ENCODE measurements around the gene OPCML. TPM values are rescaled to one million over a fixed set of nuclear protein-coding genes. Genes with fewer than 3 reads are reported as not detected.

OPCML gene
- total RNA-seq, 1 donor from 2014 or later: 26.9 TPM

GRCh38 chr11:132519241-132519815 is 1013.0 kb downstream of the OPCML start:
- FAIRE-seq (no peak), DNase-seq (ENCODE audit: low spot score in 2 of 2) (no peak)

- no peak for FAIRE-seq
- DNase-seq (ENCODE audit: low spot score in 2 of 2): no peak
These were observed 1027.7 kb downstream of the OPCML start for GRCh38 chr11:132504501-132505041.

- DNase-seq (ENCODE audit: low spot score in 2 of 2): no peak
- no peak for FAIRE-seq
These were observed 1030.9 kb downstream of the OPCML start for GRCh38 chr11:132501356-132501755.

GRCh38 chr11:132499661-132500060 is 1032.6 kb downstream of the OPCML start:
- DNase-seq (ENCODE audit: low spot score in 2 of 2): no peak

GRCh38 chr11:132496341-132496740 is 1036.0 kb downstream of the OPCML start:
- FAIRE-seq: no peak
- no peak for DNase-seq (ENCODE audit: low spot score in 2 of 2)

More at GRCh38 chr11:132499661-132500060, 1032.6 kb downstream of the OPCML start:
- no peak for FAIRE-seq

GRCh38 chr11:132493801-132494200 is 1038.5 kb downstream of the OPCML start:
- DNase-seq (ENCODE audit: low spot score in 2 of 2): no peak

GRCh38 chr11:132490978-132491377 is 1041.3 kb downstream of the OPCML start:
- FAIRE-seq: no peak
- no peak for DNase-seq (ENCODE audit: low spot score in 2 of 2)

More at GRCh38 chr11:132493801-132494200, 1038.5 kb downstream of the OPCML start:
- FAIRE-seq: no peak

- FAIRE-seq (no peak), DNase-seq (ENCODE audit: low spot score in 2 of 2) (no peak)
These were observed 1046.2 kb downstream of the OPCML start for GRCh38 chr11:132486060-132486459.

- FAIRE-seq (no peak), DNase-seq (ENCODE audit: low spot score in 2 of 2) (no peak)
These were observed 1057.3 kb downstream of the OPCML start for GRCh38 chr11:132475026-132475425.

GRCh38 chr11:132472411-132473172 is 1059.7 kb downstream of the OPCML start:
- no peak for DNase-seq (ENCODE audit: low spot score in 2 of 2)
- FAIRE-seq: no peak

- FAIRE-seq (no peak), DNase-seq (ENCODE audit: low spot score in 2 of 2) (no peak)
These were observed 1060.8 kb downstream of the OPCML start for GRCh38 chr11:132471466-132471865.

- FAIRE-seq: no peak
- no peak for DNase-seq (ENCODE audit: low spot score in 2 of 2)
These were observed 1065.3 kb downstream of the OPCML start for GRCh38 chr11:132466983-132467382.

- FAIRE-seq: no peak
- DNase-seq (ENCODE audit: low spot score in 2 of 2): no peak
These were observed 1067.4 kb downstream of the OPCML start for GRCh38 chr11:132464939-132465338.

GRCh38 chr11:132464003-132464342 is 1068.3 kb downstream of the OPCML start:
- FAIRE-seq: no peak
- no peak for DNase-seq (ENCODE audit: low spot score in 2 of 2)

GRCh38 chr11:132463295-132464002 is 1068.9 kb downstream of the OPCML start:
- DNase-seq (ENCODE audit: low spot score in 2 of 2): no peak
- FAIRE-seq: no peak

- DNase-seq (ENCODE audit: low spot score in 2 of 2): no peak
- no peak for FAIRE-seq
These were observed 1072.6 kb downstream of the OPCML start for GRCh38 chr11:132459736-132460135.

GRCh38 chr11:132457445-132457844 is 1074.9 kb downstream of the OPCML start:
- no peak for FAIRE-seq
- no peak for DNase-seq (ENCODE audit: low spot score in 2 of 2)

GRCh38 chr11:132456751-132457328 is 1075.5 kb downstream of the OPCML start:
- no peak for FAIRE-seq
- no peak for DNase-seq (ENCODE audit: low spot score in 2 of 2)

- no peak for DNase-seq (ENCODE audit: low spot score in 2 of 2)
These were observed 1077.3 kb downstream of the OPCML start for GRCh38 chr11:132455044-132455443.

GRCh38 chr11:132453406-132453805 is 1078.9 kb downstream of the OPCML start:
- FAIRE-seq (no peak), DNase-seq (ENCODE audit: low spot score in 2 of 2) (no peak)

More at GRCh38 chr11:132455044-132455443, 1077.3 kb downstream of the OPCML start:
- no peak for FAIRE-seq

- DNase-seq (ENCODE audit: low spot score in 2 of 2): no peak
- no peak for FAIRE-seq
These were observed 1079.7 kb downstream of the OPCML start for GRCh38 chr11:132452616-132453015.

All from frontal cortex (tissue), 4 donors.